Vagina (tissue), 2 donors: ENCODE results near the gene ACOT11. TPM values are rescaled to one million over a fixed set of nuclear protein-coding genes. Genes with fewer than 3 reads are reported as not detected.

Experiments
- DNase-seq, 2 donors: peaks; one replicate each; pipeline ENCODE4 v3.0.0-alpha.2; 2017; ENCODE audit errors: extremely low spot score in 2 of 2
- H3K27ac ChIP-seq: fragments of 200-600 bp; sonication (generic); one replicate; pipeline ENCODE4 v1.5.1; 2019
- H3K27me3 ChIP-seq: fragments of 200-600 bp; sonication (generic); one replicate; pipeline ENCODE4 v1.5.1; 2019
- H3K36me3 ChIP-seq, 2 donors: fragments of 200-600 bp; sonication (generic); one replicate each; pipeline ENCODE4 v1.5.1; 2017 to 2019
- H3K4me1 ChIP-seq: fragments of 200-600 bp; sonication (generic); one replicate; pipeline ENCODE4 v1.5.1; 2019
- H3K4me3 ChIP-seq, 2 donors: fragments of 200-600 bp; sonication (generic); 1 replicate in 1 of 2; 2 replicates in 1 of 2; pipeline ENCODE4 v1.5.1; 2016 to 2019
- H3K9me3 ChIP-seq: fragments of 200-600 bp; sonication (generic); one replicate; pipeline ENCODE4 v1.5.1; 2019
- CTCF ChIP-seq, 3 experiments: fragments of 450-650 bp in 2 of 3; fragments of 200-600 bp in 1 of 3; sonication (generic) in 1 of 3; IDR thresholded peaks; one replicate each; pipeline ENCODE4 v1.5.1; 2017 to 2019; ENCODE audit warnings: antibody characterized with exemption in 3 of 3, mild to moderate bottlenecking in 2 of 3, moderate library complexity in 2 of 3
- POLR2A ChIP-seq, 2 donors: fragments of 450-650 bp; IDR thresholded peaks; one replicate each; pipeline ENCODE4 v1.6.1; 2017; ENCODE audit warnings: antibody characterized with exemption in 2 of 2, mild to moderate bottlenecking in 2 of 2, moderate library complexity in 2 of 2
- POLR2AphosphoS5 ChIP-seq, 2 donors: sonication (generic); formaldehyde crosslinking; IDR thresholded peaks; one replicate each; pipeline ENCODE4 v1.9.0; 2017; ENCODE audit warnings: antibody characterized with exemption in 2 of 2, mild to moderate bottlenecking in 2 of 2, low read depth in 1 of 2; ENCODE audit not compliant: insufficient read depth in 1 of 2
- intact Hi-C: fragments of 100-400 bp; cut with DNase I; formaldehyde crosslinking; loops from one replicate; pipeline ENCODE4 v1.15.1; 2023
- total RNA-seq: library from RNA; depleted of rRNA; stranded (reverse); fragments of >200 nt; gene quantifications from one replicate; pipeline ENCODE4 v1.2.3, GENCODE V29; 2016

ACOT11 gene
- total RNA-seq, 1 donor from 2014 or later: 26.0 TPM

GRCh38 chr1:54595956-54596498 is 48.0 kb downstream of the ACOT11 start:
- intact Hi-C loops: no loop called here
- Histone ChIP-seq H3K36me3 (peaks cover 0 to 15% of the 10 kb centered on the region in 2 donors), H3K4me1 (no peaks in the 10 kb centered on the region), H3K27me3 (no peaks in the 10 kb centered on the region), H3K9me3 (no peaks in the 10 kb centered on the region), H3K4me3 (no peak overlapping the region), H3K27ac (no peak overlapping the region)
- no peak for TF ChIP-seq POLR2A (IDR thresholded peaks at IDR 0.05)
- no peak for TF ChIP-seq CTCF (IDR thresholded peaks at IDR 0.05)
- TF ChIP-seq POLR2AphosphoS5 (IDR thresholded peaks at IDR 0.05; ENCODE audit: insufficient read depth in 1 of 2, low read depth in 1 of 2): no peak
- no peak for DNase-seq

- no peaks in the 10 kb centered on the region for H3K27me3 ChIP-seq
- DNase-seq: no peak
- peaks cover 0 to 15% of the 10 kb centered on the region in 2 donors for H3K36me3 ChIP-seq
- no peak for TF ChIP-seq CTCF (IDR thresholded peaks at IDR 0.05)
- TF ChIP-seq POLR2A (IDR thresholded peaks at IDR 0.05): no peak
- no peak for TF ChIP-seq POLR2AphosphoS5 (IDR thresholded peaks at IDR 0.05; ENCODE audit: insufficient read depth in 1 of 2, low read depth in 1 of 2)
- no peak overlapping the region for H3K27ac ChIP-seq
- H3K9me3 ChIP-seq: no peaks in the 10 kb centered on the region
- H3K4me3 ChIP-seq: no peak overlapping the region
- intact Hi-C loops: no loop called here
- no peaks in the 10 kb centered on the region for H3K4me1 ChIP-seq
Observed at GRCh38 chr1:54596756-54597155, 48.7 kb downstream of the ACOT11 start.

GRCh38 chr1:54597455-54598030 is 49.5 kb downstream of the ACOT11 start:
- H3K4me3 ChIP-seq: no peak overlapping the region
- no peaks in the 10 kb centered on the region for H3K27me3 ChIP-seq
- H3K36me3 ChIP-seq: peaks cover 0 to 15% of the 10 kb centered on the region in 2 donors
- intact Hi-C loops: no loop called here
- no peaks in the 10 kb centered on the region for H3K4me1 ChIP-seq
- TF ChIP-seq POLR2A (IDR thresholded peaks at IDR 0.05): no peak
- TF ChIP-seq CTCF (IDR thresholded peaks at IDR 0.05): no peak
- TF ChIP-seq POLR2AphosphoS5 (IDR thresholded peaks at IDR 0.05; ENCODE audit: insufficient read depth in 1 of 2, low read depth in 1 of 2): no peak
- H3K27ac ChIP-seq: no peak overlapping the region
- H3K9me3 ChIP-seq: no peaks in the 10 kb centered on the region
- DNase-seq: no peak

GRCh38 chr1:54599211-54599823 is 51.3 kb downstream of the ACOT11 start:
- no peaks in the 10 kb centered on the region for H3K4me1 ChIP-seq
- peaks cover 0 to 14% of the 10 kb centered on the region in 2 donors for H3K36me3 ChIP-seq
- intact Hi-C loops: no loop called here
- no peak overlapping the region for H3K4me3 ChIP-seq
- no peaks in the 10 kb centered on the region for H3K9me3 ChIP-seq
- no peak overlapping the region for H3K27ac ChIP-seq
- TF ChIP-seq POLR2AphosphoS5 (IDR thresholded peaks at IDR 0.05; ENCODE audit: insufficient read depth in 1 of 2, low read depth in 1 of 2) (no peak), CTCF (IDR thresholded peaks at IDR 0.05) (no peak), POLR2A (IDR thresholded peaks at IDR 0.05) (no peak)
- DNase-seq: no peak
- H3K27me3 ChIP-seq: no peaks in the 10 kb centered on the region
